Stromal cell of bone marrow (primary cell): ENCODE results near the gene RBM4.

Experiments
- DNase-seq: peaks from one replicate; pipeline ENCODE4 v3.0.0-alpha.2; 2012; ENCODE audit warnings: low read depth

RBM4 gene

DNA sequence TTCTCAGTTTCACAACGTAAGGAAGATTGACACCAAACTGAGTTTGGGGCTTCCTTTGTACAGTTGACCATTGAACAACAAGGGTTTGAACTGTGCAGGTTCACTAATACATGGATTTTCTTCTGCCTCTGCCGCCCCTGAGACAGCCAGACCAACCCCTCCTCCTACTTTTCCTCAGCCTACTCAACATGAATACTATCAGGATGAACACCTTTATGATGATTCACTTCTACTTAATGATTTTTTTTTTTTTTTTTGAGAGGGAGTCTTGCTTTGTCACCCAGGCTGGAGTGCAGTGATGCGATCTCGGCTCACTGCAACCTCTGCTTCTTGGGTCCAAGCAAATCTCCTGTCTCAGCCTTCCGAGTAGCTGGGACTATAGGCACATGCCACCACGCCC lies 14.6 kb downstream of the RBM4 start:
- DNase-seq, result no peak

- no peak for DNase-seq
Measured at GRCh38 chr11:66659763-66660162, 21.3 kb downstream of the RBM4 start.

- no peak for DNase-seq
Measured at GRCh38 chr11:66663741-66664296, 25.3 kb downstream of the RBM4 start.

DNA sequence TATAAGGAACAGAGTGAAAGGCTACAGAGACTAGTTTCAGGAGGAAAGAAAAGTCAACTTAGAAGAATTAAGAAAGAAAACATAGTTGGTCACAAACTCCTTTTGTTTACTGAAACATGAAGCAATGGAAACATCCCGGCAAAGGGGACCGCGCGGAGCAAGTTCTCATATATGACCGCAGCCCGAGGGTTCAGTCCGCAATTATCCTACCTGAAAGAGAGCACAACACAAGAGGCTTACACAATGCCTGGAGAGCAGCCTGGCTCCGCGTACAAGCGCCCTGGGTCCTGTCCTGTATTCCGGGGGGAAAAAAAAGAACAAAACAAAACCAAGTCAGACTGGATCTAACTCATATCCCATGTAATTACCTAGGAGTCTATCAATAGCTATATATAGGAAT lies 26.9 kb downstream of the RBM4 start:
- DNase-seq, result no peak

- DNase-seq, result no peak
Measured at GRCh38 chr11:66670816-66671215, 32.3 kb downstream of the RBM4 start.

DNA sequence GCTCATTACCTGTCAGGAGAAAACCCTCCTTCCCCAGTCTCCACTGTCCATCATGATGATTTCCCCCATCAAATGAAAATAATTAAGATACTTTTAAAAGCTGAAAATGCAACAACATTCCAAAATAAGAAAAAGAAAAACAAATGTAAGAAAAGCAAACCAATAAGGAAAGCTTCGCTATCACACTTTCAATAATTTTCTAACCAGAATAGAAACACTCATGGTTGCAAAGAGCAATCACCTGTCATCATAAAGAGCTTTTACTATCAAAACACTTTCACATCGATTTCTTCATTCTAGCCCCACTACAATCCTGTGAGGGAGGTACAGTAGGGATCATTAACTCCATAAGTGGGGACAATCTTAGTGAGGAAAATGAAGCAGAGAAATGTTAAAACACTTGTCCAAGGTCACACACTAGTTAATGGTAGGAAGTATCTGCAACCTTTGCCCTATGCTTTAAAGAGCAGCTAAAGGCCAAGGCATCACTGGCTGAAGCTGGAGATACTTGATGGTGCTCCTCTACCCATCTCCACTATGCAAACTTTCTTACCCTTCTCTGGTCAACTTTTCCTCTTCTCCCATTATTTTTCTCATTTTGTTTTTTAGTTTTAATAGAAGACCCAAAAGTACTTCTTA lies 36.6 kb downstream of the RBM4 start:
- DNase-seq, result no peak

- no peak for DNase-seq
Measured at GRCh38 chr11:66676282-66676919, 37.9 kb downstream of the RBM4 start.

DNA sequence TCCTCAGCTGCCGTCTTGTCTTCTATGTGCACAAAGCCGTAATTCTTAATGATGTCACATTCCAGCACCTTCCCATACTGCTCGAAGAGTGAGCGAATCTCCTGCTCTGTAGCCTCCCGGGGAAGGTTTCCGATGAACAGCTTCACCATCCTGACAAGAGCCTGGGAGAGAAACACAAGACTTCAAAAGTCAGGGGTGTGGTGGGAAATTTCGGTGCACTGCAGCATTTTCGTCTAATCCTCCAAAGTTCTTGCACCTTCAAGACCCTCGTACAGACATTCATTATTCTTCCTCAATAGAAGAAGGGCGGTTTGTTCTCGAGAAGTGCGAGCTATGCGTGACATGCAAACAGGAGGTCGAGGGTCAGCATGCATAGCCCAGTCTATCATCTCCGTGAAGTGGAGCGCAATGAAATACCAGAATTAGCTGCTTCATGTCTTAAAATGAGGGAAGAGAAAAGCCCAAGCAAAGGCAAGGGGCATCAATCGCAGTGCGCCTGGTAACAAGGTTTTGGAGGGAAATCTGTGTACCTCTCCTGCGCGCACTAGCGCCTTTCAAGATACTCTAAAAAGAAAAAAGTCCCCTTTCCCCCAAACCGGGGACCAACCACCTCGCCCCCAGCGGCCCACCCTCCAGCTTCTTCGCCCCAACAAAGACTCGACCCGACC lies 38.6 kb downstream of the RBM4 start:
- no peak for DNase-seq

DNA sequence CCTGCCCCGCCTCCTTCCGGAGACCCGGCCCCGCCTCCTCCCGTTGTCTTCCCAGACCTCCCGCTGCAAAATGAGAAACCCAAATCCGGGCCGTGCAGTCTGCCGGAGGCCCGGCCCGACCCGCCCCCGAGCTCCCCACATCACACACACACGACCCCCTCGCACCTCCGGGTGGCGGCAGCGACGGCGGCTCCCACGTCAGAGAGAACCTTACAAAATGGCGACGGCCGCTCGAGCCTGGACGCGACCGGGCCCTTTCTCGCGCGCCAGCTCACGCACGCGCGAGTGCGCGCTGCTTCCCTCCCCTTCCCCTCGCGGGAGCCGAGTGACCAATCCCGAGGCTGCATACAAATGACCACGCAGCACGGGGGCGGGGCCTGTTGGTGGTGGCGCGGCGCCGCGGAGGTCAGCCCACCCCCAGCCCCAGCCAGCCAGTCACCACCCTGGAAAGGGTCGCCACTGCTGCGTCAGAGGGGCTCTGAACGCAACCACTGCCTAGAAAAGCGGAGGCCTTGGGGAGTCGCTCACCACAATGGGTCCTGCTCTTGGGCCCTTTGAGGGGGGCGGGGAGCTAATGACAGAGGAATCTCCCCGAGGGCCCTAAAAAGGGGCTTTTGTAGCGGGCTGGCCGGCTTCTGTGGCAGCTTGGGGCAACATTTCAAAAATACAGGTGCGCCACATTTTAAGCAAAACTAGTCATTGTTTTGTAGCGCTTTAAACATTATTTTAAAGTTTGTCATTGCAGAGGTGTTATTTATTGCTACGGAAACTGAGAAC lies 39.3 kb downstream of the RBM4 start, which contains the start of gene RBM4B:
Gene RBM4B, minus strand, starts transcription at position 289 of the 777 bp plus-strand sequence. CDS start 808 bp downstream, outside the sequence.
- peak; percentile 89 for DNase-seq

DNA sequence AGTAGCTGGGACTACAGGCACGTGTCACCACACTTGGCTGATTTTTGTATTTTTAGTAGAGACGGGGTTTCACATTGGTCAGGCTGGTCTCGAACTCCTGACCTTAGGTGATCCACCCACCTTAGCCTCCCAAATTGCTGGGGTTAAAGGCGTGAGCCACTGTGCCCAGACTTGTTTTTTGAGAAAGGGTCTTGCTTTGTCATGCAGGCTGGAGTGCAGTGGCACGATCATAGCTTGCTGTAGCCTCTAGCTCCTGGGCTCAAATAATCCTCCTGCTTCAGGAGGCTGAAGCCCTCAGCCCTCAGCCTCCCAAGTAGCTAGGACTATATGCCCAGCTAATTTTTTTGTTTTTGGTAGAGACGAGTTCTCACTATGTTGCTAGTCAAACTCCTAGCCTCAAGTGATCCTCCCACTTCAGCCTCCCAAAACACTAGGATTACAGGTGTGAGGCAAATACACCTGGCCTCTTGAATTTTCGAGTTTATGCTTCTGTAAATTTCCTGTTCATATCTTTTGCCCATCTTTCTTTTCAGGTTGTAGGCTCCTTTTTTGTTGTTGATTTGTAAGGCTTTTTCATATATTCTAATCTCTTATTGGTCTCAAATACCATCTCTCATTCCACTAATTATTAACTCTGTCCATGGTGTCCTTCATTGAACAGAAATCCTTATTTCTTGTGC lies 42.6 kb downstream of the RBM4 start:
- no peak for DNase-seq

GRCh38 chr11:66683877-66684276 lies 45.4 kb downstream of the RBM4 start:
- DNase-seq, result no peak

DNA sequence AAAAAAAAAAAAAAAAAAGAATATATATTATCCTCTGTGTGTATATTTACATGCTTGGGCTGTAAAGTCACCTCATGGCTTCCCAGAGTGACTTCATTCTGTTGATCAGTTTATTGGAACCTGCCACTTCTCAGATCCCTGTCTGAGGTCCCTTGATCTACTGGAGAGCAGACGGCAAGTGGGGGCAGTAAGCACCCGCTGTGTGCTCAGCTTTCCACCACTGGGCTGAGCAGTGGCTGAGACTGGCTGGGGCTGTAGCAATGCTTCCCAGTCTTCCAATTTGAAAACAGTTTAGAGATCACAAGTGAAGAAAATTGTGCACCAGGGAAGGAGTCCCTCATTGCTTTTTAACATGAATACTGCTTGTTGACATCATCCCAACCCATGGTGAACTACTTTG lies 46.1 kb downstream of the RBM4 start:
- no peak for DNase-seq

- no peak for DNase-seq
Measured at GRCh38 chr11:66685276-66686099, 47.0 kb downstream of the RBM4 start.

- no peak for DNase-seq
Measured at GRCh38 chr11:66686100-66686785, 47.7 kb downstream of the RBM4 start.

DNA sequence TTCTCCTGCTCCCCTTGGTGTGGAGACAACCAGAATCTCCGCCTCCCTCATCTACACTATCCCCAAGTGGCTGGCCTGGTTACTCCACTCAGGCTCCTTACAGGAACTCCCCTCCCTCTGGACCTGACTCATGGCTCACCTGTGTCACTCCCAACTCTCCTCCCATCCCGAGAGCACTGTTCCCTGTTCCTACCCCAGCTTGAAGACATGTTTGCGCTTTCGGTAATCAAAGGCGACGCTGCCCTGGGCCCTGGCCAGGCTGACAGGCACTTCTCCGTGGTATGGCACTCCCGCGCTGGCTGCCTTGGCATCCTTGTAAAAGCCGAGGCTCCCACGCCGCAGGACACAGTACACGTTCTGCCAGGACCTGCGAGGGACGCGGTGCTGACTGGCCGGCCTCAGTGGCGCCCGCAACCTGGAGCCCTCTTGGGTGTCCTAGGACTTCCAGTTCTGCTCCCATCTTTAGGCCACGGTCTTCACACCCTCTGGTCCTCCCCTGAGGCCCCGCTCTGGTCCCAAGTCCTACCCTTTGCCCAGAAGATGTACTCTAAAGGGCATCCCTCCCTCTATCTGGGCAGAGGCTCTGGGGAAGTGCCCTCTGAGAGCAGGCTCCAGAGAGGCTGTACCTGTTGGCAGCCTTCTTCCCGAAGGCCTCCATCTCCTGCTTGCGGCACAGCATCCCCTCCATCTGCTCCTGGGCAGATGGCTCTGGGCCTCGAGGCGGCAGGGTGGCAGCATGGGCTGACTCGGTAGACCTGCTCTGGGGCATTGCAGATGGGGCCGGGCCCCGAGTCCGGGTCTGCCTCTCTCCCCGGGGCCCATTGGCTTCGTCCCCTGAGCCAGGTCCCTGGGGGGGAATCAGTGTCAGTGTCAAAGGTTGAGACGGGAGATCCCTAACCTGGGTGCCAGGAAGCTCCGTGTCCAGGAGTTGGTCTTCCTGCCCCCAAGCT lies 48.6 kb downstream of the RBM4 start:
- no peak for DNase-seq

DNA sequence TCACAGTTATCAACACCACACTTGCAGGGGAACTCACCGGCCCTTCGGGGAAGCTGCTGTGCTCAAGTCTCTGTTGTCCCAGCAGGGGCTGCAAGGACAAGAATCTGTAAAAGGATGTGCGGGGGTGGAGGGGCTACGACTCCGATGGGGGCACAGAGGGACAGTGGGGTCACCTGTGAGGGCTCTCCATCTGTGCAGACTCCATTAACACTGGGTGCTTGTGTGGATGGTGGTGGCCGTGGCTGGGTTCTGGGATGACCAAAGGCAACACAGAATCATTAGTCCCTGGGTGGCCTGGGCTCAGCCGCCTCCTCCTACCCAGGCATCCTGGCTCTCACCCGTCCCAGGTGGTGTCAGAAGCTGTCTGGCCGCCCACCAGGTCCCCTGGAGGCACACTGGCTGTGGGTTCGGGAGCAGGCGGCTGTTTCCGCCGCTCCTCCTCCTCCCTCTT lies 49.4 kb downstream of the RBM4 start:
- DNase-seq, result no peak

DNA sequence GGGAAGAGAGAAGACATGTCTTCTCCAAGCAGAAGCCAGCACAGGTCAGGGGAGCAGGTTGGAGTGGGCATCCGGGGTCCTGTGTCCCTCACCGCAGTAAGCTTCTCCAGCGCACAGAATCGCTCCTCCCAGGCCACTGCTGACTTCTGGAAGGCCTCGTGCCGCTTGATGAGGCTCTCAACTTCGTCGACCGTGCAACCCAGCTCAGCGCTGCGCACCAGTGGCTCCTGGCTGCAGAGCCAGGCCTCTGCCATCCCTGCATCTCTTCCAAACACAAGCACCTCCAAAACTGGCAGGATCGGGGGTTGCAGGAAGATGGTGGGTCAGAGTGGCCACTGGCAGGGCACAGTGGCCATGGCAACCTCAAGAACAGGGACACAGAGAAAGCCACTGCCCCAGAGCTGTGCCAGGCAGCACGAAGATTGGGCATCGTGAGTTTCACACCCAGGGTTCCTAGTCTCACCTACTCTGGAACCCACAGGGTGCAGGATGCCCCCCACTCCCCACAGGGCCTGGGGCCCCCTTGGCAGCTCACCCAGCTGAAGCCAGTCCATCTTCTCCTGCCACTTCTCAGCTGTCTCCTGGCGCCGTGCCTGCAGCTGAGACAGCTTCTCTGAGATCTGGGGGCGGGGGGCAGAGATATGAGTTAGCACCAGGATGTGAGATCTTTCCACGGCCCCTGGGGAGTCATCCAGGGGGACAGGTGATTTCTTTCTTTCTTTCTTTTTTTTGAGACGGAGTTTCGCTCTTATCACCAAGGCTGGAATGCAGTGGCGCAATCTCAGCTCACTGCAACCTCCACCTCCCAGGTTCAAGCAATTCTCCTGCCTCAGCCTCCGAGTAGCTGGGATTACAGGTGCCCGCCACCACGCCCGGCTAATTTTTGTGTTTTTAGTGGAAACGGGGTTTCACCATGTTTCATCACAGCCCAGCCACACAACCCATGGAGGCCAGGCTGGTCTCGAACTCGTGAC lies 50.3 kb downstream of the RBM4 start:
- DNase-seq, result no peak
